Neuron (in vitro differentiated cells): Measurements from ENCODE around the gene TMEM186.
A peak's percentile ranks its signal among the peaks of the same experiment; 100 is the strongest.
"Not testable (repeated sequence)": the region's sequence is repeated elsewhere in the genome, so short reads cannot be mapped to it uniquely, and the experiment has no call there.

ENCODE experiments used
- H2AFZ ChIP-seq: one replicate; pipeline ENCODE4 v1.6.1; 2013; ENCODE audit warnings: low read depth, mild to moderate bottlenecking, inconsistent platforms, low read length, moderate library complexity
- H3K27me3 ChIP-seq: one replicate; pipeline ENCODE4 v1.6.1; 2013; ENCODE audit warnings: low read length; ENCODE audit not compliant: insufficient read depth
- H3K36me3 ChIP-seq: one replicate; pipeline ENCODE4 v1.6.1; 2013; ENCODE audit warnings: low read length; ENCODE audit not compliant: insufficient read depth
- H3K4me1 ChIP-seq: one replicate; pipeline ENCODE4 v1.6.1; 2013; ENCODE audit warnings: low read length; ENCODE audit not compliant: insufficient read depth
- H3K4me3 ChIP-seq: 2 replicates; pipeline ENCODE4 v1.5.1; 2013; ENCODE audit warnings: mild to moderate bottlenecking, low read length, moderate library complexity
- H3K9me3 ChIP-seq: one replicate; pipeline ENCODE4 v1.6.1; 2013; ENCODE audit warnings: low read length

TMEM186 gene

DNA sequence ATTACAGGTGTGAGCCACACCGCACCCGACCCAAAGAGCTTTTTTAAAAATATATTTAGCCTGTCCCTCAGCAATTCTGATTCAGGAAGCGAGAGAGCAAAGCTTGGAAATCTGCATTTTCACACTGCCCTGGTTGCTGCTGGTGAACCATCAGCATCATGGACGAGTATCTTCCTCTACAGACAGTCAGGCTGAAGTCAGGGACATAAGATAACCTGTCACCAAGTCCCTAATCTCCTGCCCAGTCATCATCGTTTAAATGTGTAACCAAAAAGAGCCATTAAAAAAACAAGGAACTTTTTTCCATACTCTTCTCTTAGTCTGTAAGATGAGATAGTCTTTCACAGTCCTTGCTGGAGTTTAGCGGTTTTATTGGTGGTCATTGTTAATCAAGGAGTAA, 6.9 kb upstream of the TMEM186 start:
- H3K36me3 ChIP-seq: peaks cover 61% of the 10 kb centered on the region
- no peaks in the 10 kb centered on the region for H3K9me3 ChIP-seq
- no peaks in the 10 kb centered on the region for H3K4me1 ChIP-seq
- H2AFZ ChIP-seq: no peak overlapping the region
- H3K4me3 ChIP-seq: no peak overlapping the region
- no peaks in the 10 kb centered on the region for H3K27me3 ChIP-seq

DNA sequence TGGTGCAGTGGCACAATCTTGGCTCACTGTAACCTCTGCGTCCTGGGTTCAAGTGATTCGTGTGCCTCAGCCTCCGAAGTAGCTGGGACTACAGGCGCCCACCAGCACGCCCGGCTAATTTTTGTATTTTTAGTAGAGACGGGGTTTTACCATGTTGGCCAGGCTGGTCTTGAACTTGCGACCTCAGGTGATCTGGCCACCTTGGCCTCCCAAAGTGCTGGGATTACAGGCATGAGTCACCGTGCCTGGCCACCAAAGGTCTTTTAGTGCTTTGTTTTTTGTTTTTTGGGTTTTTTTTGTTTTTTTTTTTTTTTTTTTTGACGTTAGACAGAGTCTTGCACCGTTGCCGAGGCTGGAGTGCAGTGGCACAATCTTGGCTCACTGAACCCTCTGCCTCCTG, 6.3 kb upstream of the TMEM186 start:
- not testable (repeated sequence) for H2AFZ ChIP-seq, H3K4me3 ChIP-seq, H3K4me1 ChIP-seq, H3K27me3 ChIP-seq, H3K9me3 ChIP-seq
- H3K36me3 ChIP-seq: peaks cover 55% of the 10 kb centered on the region

DNA sequence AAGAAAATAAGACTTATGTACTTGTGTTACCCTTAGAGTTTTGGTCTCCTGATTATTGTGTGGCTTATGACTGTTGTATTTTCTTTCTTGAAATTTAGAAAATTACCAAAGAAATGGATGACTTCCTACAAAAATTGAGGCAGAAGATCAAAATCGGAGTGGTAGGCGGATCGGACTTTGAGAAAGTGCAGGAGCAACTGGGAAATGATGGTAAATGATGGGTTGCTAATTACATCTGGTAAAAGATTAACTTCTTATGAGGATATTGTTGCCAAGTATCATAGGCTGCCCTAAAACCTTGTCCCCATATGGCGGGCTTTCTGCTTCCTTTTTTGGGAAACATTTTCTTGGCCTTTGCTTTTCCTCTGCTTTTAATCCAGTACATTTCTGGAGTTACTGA, 4.3 kb upstream of the TMEM186 start:
- H3K4me3 ChIP-seq: no peak overlapping the region
- peaks cover 39% of the 10 kb centered on the region for H3K36me3 ChIP-seq
- no peak overlapping the region for H2AFZ ChIP-seq
- no peaks in the 10 kb centered on the region for H3K9me3 ChIP-seq
- H3K4me1 ChIP-seq: peaks cover 16% of the 10 kb centered on the region
- no peaks in the 10 kb centered on the region for H3K27me3 ChIP-seq

GRCh38 chr16:8798535-8799157, 1.2 kb upstream of the TMEM186 start:
- Histone ChIP-seq H3K4me1 (peaks cover 23% of the 10 kb centered on the region), H3K36me3 (peaks cover 23% of the 10 kb centered on the region), H3K9me3 (no peaks in the 10 kb centered on the region), H3K4me3 (peak overlapping the region; percentile 92), H2AFZ (no peak overlapping the region), H3K27me3 (no peaks in the 10 kb centered on the region)

- no peaks in the 10 kb centered on the region for H3K9me3 ChIP-seq
- H3K4me3 ChIP-seq: peak overlapping the region; percentile 92
- H2AFZ ChIP-seq: peak overlapping the region; percentile 27
- H3K4me1 ChIP-seq: peaks cover 23% of the 10 kb centered on the region
- no peaks in the 10 kb centered on the region for H3K27me3 ChIP-seq
- H3K36me3 ChIP-seq: peaks cover 20% of the 10 kb centered on the region
Measured at GRCh38 chr16:8798174-8798527, 712 bp upstream of the TMEM186 start.

DNA sequence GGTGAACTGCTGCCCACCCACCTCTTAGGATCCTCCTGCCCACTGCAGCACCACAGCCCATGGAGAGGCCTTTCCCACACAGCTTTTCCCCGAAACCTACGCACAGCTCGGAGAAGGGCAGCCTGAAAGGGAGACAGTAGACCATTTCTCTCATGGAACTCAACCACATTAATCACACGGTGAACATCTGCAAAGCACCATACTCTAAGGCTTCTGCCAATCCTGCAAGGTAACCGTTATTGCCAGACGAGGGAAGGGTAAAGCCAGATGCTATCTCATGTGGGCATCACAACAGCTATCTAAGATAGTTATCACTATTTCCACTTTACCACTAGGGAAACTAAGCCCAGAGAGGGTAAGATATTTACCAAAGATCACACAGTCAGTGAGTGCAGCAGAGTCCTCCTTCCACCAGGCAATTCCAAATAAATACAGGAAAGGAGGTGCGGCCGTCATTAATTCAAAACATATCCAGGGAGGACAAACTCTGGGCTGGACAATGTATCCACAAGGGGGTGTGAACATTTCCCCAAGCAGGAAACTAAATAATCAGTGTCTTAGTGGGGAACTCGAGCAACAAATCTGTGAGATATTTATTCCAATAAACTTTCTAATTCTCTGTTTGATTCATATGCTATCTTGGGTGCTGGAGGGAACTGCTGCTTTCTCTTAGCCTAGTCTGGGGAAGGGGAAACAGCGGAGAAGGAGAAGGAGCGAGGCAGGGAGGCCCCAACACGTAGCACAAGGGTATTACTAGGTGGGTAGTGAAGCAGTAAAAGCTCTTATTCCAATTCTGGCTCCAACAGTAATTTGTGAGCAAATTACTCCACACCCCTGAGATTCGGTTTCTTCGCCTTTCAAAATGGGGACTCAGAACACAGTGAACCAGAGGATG, 723 bp downstream of the TMEM186 start:
- Histone ChIP-seq H3K4me3 (peak overlapping the region; percentile 92), H3K4me1 (peaks cover 23% of the 10 kb centered on the region), H3K27me3 (no peaks in the 10 kb centered on the region), H3K36me3 (peaks cover 7% of the 10 kb centered on the region), H2AFZ (no peak overlapping the region), H3K9me3 (no peaks in the 10 kb centered on the region)

GRCh38 chr16:8795818-8796217, 1.6 kb downstream of the TMEM186 start:
- Histone ChIP-seq H3K4me1 (peaks cover 23% of the 10 kb centered on the region), H3K27me3 (no peaks in the 10 kb centered on the region), H3K36me3 (peaks cover 7% of the 10 kb centered on the region), H3K4me3 (no peak overlapping the region), H3K9me3 (no peaks in the 10 kb centered on the region), H2AFZ (no peak overlapping the region)

- Histone ChIP-seq H3K9me3 (no peaks in the 10 kb centered on the region), H3K4me1 (peaks cover 23% of the 10 kb centered on the region), H3K4me3 (no peak overlapping the region)
Measured at GRCh38 chr16:8795091-8795490, 2.3 kb downstream of the TMEM186 start.

DNA sequence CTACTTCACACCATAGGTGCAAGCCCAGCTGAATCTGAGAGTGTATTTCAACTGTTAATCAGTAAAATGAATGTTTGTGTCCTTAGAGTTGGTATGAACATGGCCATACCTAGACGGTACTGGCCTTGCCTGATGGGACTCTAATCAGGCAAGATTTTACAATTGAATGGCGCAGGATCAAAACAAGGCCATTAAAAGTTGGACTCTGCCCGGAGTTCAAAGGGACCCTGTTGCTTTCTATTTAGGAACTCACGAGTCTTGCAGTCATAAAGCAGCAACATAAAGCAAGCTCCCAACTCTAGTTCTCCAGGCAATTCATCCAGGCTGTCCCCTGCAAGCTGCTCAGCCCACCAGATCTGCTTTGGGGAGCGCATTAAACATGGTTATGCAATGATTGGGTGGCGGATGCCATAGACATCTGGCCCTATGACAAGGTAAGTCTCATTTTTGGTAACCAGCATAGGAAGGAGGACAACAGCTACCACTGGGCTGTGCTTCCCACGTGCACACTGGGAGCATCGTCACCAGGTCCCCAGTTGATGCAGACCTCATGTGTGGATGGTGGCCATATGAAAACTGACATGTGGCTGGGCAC, 8.8 kb downstream of the TMEM186 start:
- Histone ChIP-seq H3K4me1 (no peaks in the 10 kb centered on the region), H3K9me3 (no peaks in the 10 kb centered on the region), H2AFZ (no peak overlapping the region), H3K27me3 (no peaks in the 10 kb centered on the region), H3K36me3 (peaks cover 5% of the 10 kb centered on the region), H3K4me3 (no peak overlapping the region)

More at GRCh38 chr16:8795091-8795490, 2.3 kb downstream of the TMEM186 start:
- peaks cover 4% of the 10 kb centered on the region for H3K36me3 ChIP-seq
- H3K27me3 ChIP-seq: no peaks in the 10 kb centered on the region
- no peak overlapping the region for H2AFZ ChIP-seq

DNA sequence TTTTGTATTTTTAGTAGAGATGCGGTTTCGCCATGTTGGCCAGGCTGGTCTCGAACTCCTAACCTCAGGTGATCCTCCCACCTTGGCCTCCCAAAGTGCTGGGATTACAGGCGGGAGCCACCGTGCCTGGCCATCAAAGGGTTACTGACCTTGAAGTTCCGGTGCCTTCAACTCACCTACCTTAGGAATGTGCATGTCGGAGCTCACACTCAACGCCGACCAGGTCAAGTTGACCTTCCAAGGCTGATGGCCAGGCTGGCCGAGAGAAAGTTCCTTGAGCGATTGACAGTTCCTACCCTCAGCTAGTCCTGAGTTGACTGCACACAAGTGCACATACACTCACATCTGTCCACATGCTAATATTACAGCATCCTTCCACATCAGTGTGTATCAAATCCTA, 11.1 kb downstream of the TMEM186 start:
- H3K4me3 ChIP-seq, H3K9me3 ChIP-seq, H3K27me3 ChIP-seq, H3K4me1 ChIP-seq, H2AFZ ChIP-seq: not testable (repeated sequence)
- H3K36me3 ChIP-seq: peaks cover 22% of the 10 kb centered on the region

DNA sequence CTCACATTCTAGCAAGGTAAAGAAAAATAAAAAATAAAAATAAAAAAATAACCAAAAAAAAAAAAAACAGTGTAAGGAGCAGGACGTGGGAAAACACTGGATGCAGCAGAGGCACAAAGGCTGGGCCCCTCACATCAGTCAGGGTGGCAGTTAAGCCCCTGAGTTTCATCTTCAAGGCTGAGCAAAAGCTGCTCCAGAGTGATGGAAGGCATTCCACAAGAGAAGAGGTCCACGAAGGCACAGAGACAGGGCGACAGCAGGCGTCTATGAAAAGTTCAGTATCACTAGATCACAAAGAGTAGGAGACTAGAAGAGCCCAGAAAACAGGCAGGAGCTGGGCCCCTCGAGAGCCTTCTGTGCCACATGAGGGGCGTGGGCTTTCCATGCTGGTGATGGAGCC, 12.0 kb downstream of the TMEM186 start:
- H3K27me3 ChIP-seq: no peaks in the 10 kb centered on the region
- H3K36me3 ChIP-seq: peaks cover 31% of the 10 kb centered on the region
- H3K4me3 ChIP-seq: no peak overlapping the region
- no peaks in the 10 kb centered on the region for H3K4me1 ChIP-seq
- H3K9me3 ChIP-seq: no peaks in the 10 kb centered on the region
- no peak overlapping the region for H2AFZ ChIP-seq

DNA sequence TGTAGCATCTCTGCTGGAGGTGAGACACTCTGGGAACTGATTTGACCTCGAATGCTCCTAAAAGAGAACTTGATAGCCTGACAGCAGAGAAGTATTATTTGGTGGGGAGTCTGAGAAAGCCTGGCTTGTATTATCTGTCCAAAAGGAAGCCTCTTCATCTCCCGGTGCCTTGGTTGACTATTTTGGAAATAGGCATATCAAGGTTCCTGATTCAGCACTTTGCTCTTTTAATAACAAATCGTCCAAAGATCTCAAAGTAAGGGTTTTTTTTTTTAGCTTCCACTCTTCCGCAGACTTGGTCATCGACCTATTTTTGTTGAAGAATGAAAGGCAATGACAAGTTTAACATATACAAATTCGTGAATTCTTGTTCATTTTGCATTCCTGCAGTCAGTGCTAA, 14.8 kb downstream of the TMEM186 start:
- peaks cover 56% of the 10 kb centered on the region for H3K36me3 ChIP-seq
- no peaks in the 10 kb centered on the region for H3K27me3 ChIP-seq
- no peak overlapping the region for H2AFZ ChIP-seq
- no peaks in the 10 kb centered on the region for H3K9me3 ChIP-seq
- H3K4me1 ChIP-seq: no peaks in the 10 kb centered on the region
- H3K4me3 ChIP-seq: no peak overlapping the region

DNA sequence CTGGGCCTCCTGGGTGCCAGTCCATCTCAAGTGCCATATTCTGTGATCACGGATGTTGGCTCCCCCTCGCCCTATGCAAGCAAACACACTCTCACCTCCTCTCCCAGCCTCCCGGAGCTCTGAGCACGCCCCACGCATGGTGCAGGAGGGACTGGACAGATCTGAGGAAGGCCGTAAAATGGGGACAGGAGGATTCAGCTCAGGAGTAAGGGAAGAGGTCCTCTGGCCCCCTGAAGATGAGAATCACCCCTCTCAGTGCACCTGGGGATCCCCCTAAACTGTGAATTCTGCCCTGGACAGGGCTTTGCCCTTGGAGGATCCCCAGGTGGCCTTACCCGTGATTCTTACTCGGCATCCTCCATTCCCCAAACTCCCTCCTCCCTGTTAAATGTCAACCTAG, 15.6 kb downstream of the TMEM186 start:
- no peaks in the 10 kb centered on the region for H3K9me3 ChIP-seq
- no peak overlapping the region for H2AFZ ChIP-seq
- H3K27me3 ChIP-seq: no peaks in the 10 kb centered on the region
- H3K4me1 ChIP-seq: no peaks in the 10 kb centered on the region
- H3K4me3 ChIP-seq: no peak overlapping the region
- peaks cover 63% of the 10 kb centered on the region for H3K36me3 ChIP-seq
